Smooth muscle cell (in vitro differentiated cells): ENCODE data around the gene NFATC1. TPM values are rescaled to one million over a fixed set of nuclear protein-coding genes. Genes with fewer than 3 reads are reported as not detected.

Experiments
- DNase-seq: peaks from one replicate; lab custom pipeline; 2025; ENCODE audit not compliant: unreplicated experiment; lab: John Stamatoyannopoulos, UW
- H2AFZ ChIP-seq: fragments of 200-600 bp; sonication (generic); 2 replicates; pipeline ENCODE4 v1.6.0; 2016; ENCODE audit warnings: antibody characterized with exemption, low read depth, mild to moderate bottlenecking
- H3F3A ChIP-seq: fragments of 200-600 bp; sonication (generic); 2 replicates; pipeline ENCODE4 v1.6.0; 2017; ENCODE audit warnings: antibody characterized with exemption, low read depth
- H3K27ac ChIP-seq: fragments of 200-600 bp; sonication (generic); 2 replicates; pipeline ENCODE4 v1.5.1; 2016; ENCODE audit warnings: low read depth, mild to moderate bottlenecking
- H3K27me3 ChIP-seq: fragments of 200-600 bp; sonication (generic); 2 replicates; pipeline ENCODE4 v1.6.1; 2016; ENCODE audit warnings: low read depth, mild to moderate bottlenecking
- H3K36me3 ChIP-seq: fragments of 200-600 bp; sonication (generic); 2 replicates; pipeline ENCODE4 v1.5.1; 2016; ENCODE audit warnings: low read depth
- H3K4me1 ChIP-seq: fragments of 200-600 bp; sonication (generic); 2 replicates; pipeline ENCODE4 v1.5.1; 2016; ENCODE audit warnings: low read depth
- H3K4me2 ChIP-seq: fragments of 200-600 bp; sonication (generic); 2 replicates; pipeline ENCODE4 v1.6.0; 2016; ENCODE audit warnings: mild to moderate bottlenecking
- H3K4me3 ChIP-seq: fragments of 200-600 bp; sonication (generic); 2 replicates; pipeline ENCODE4 v1.5.1; 2016; ENCODE audit warnings: mild to moderate bottlenecking
- H3K79me2 ChIP-seq: fragments of 200-600 bp; sonication (generic); 2 replicates; pipeline ENCODE4 v1.6.0; 2016; ENCODE audit warnings: low read depth, mild to moderate bottlenecking
- H3K9ac ChIP-seq: fragments of 200-600 bp; sonication (generic); 2 replicates; pipeline ENCODE4 v1.6.0; 2016; ENCODE audit warnings: low read depth
- H3K9me3 ChIP-seq: fragments of 200-600 bp; sonication (generic); replicated peaks from 2 replicates; pipeline ENCODE4 v1.5.1; 2016; ENCODE audit warnings: low read depth
- H4K20me1 ChIP-seq: fragments of 200-600 bp; sonication (generic); 2 replicates; pipeline ENCODE4 v1.6.0; 2016; ENCODE audit warnings: low read depth
- WGBS: methylation state at CpG from one replicate; pipeline ENCODE4 v1.1.7; 2016; ENCODE audit warnings: low lambda C conversion rate; 5-methylcytosine and 5-hydroxymethylcytosine counted together
- polyA plus RNA-seq: library from polyadenylated mRNA; unstranded; fragments of >200 nt; fragmentation: Nextera tagmentation; extraction: Ambion mirVana; gene quantifications from 2 replicates; pipeline ENCODE4 v1.2.1, GENCODE V29; 2016
- total RNA-seq: library from RNA; depleted of rRNA; stranded (reverse); fragments of >200 nt; gene quantifications from 2 replicates; pipeline ENCODE4 v1.2.3, GENCODE V29; 2014
- TF ChIP-seq, protein P1 (sequence below): fragments of 200-600 bp; sonication (generic); IDR thresholded peaks from 2 replicates; pipeline ENCODE4 v1.5.1; 2017; ENCODE audit warnings: borderline replicate concordance, mild to moderate bottlenecking, antibody characterized with exemption; ENCODE audit not compliant: insufficient read depth, poor library complexity, severe bottlenecking

The NFATC1 gene
- total and polyA plus RNA-seq, 2 experiments from 2014 or later, result 13.1 to 19.2 TPM

- Histone ChIP-seq H3K4me2 (no peak overlapping the region), H3K36me3 (no peaks in the 10 kb centered on the region), H3F3A (peaks cover 5% of the 10 kb centered on the region), H3K27me3 (no peaks in the 10 kb centered on the region), H3K4me1 (no peaks in the 10 kb centered on the region), H3K4me3 (no peak overlapping the region), H3K79me2 (no peaks in the 10 kb centered on the region), H3K9ac (no peak overlapping the region), H4K20me1 (no peaks in the 10 kb centered on the region), H3K27ac (no peak overlapping the region), H3K9me3 (no peaks in the 10 kb centered on the region), H2AFZ (no peak overlapping the region)
- DNase-seq, result no peak
- TF ChIP-seq, protein P1, sequence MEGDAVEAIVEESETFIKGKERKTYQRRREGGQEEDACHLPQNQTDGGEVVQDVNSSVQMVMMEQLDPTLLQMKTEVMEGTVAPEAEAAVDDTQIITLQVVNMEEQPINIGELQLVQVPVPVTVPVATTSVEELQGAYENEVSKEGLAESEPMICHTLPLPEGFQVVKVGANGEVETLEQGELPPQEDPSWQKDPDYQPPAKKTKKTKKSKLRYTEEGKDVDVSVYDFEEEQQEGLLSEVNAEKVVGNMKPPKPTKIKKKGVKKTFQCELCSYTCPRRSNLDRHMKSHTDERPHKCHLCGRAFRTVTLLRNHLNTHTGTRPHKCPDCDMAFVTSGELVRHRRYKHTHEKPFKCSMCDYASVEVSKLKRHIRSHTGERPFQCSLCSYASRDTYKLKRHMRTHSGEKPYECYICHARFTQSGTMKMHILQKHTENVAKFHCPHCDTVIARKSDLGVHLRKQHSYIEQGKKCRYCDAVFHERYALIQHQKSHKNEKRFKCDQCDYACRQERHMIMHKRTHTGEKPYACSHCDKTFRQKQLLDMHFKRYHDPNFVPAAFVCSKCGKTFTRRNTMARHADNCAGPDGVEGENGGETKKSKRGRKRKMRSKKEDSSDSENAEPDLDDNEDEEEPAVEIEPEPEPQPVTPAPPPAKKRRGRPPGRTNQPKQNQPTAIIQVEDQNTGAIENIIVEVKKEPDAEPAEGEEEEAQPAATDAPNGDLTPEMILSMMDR, result no peak
- WGBS, result 84% methylated on average over 43 of the region's 44 CpGs
These were observed 131.0 kb downstream of the NFATC1 start for GRCh38 chr18:79526468-79527460.

DNA sequence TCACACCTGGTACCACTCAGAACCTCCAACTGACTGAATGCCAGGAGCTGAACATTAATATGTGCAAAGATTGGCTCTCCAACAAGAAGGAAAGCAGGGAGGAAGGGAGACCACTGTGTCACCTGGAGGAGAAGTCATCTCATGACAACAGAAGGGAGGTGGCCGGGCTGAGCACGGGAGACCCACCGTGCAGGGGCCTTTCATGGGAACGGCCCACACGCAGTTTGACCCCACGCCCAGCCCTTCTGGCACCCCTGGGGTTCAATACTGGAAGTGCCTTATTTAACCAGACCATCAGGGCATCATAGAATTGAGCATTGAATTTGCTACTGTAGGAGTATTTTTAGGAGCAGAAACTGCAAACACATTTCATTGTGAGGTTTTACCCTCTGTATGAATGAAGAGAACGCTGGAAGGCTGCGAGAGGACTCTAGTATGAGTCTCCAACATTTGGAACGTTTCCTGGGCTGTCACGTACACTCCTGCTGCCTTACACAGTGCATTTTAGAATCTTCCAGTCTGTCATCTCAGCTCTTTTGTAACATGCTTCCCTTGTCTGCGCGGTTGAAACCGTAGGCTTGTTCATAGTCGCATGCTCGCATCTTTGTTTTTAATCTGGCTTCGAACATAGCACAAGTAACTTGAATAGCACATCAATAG, 132.1 kb downstream of the NFATC1 start:
- no peak overlapping the region for H3K4me3 ChIP-seq
- no peak overlapping the region for H3K9ac ChIP-seq
- 97% methylated on average over 16 of the region's 16 CpGs for WGBS
- H3K27ac ChIP-seq, result no peak overlapping the region
- peaks cover 5% of the 10 kb centered on the region for H3F3A ChIP-seq
- DNase-seq, result no peak
- H3K27me3 ChIP-seq, result no peaks in the 10 kb centered on the region
- no peak overlapping the region for H2AFZ ChIP-seq
- H3K4me2 ChIP-seq, result no peak overlapping the region
- H3K4me1 ChIP-seq, result no peaks in the 10 kb centered on the region
- TF ChIP-seq, protein P1, result no peak
- no peaks in the 10 kb centered on the region for H3K36me3 ChIP-seq
- H3K9me3 ChIP-seq, result no peaks in the 10 kb centered on the region
- H3K79me2 ChIP-seq, result no peaks in the 10 kb centered on the region
- H4K20me1 ChIP-seq, result no peaks in the 10 kb centered on the region

GRCh38 chr18:79528316-79528695, 132.6 kb downstream of the NFATC1 start:
- Histone ChIP-seq H3K27me3 (no peaks in the 10 kb centered on the region), H3K9ac (no peak overlapping the region), H3K36me3 (no peaks in the 10 kb centered on the region), H3K9me3 (no peaks in the 10 kb centered on the region), H3K4me2 (no peak overlapping the region), H2AFZ (no peak overlapping the region), H4K20me1 (no peaks in the 10 kb centered on the region), H3K4me1 (no peaks in the 10 kb centered on the region), H3F3A (peaks cover 4% of the 10 kb centered on the region), H3K27ac (no peak overlapping the region), H3K79me2 (no peaks in the 10 kb centered on the region), H3K4me3 (no peak overlapping the region)
- 93% methylated on average over 17 of the region's 17 CpGs for WGBS
- TF ChIP-seq, protein P1, result no peak
- no peak for DNase-seq
